HepG2 (cell line): ENCODE results near the gene FSD1. TPM values are rescaled to one million over a fixed set of nuclear protein-coding genes. Genes with fewer than 3 reads are reported as not detected.

ENCODE experiments used
- ATF1 ChIP-seq: IDR thresholded peaks from 2 replicates; pipeline ENCODE4 v1.6.1; 2016; ENCODE audit warnings: mild to moderate bottlenecking, control low read depth
- HOMEZ ChIP-seq: IDR thresholded peaks from 2 replicates; pipeline ENCODE4 v1.6.1; 2016; ENCODE audit warnings: low read depth
- HOXA9 ChIP-seq: sonication (generic); formaldehyde crosslinking; IDR thresholded peaks from 2 replicates; pipeline ENCODE4 v1.8.1; 2022; ENCODE audit warnings: missing genetic modification reagents, mild to moderate bottlenecking, moderate library complexity, borderline replicate concordance
- IRF9 ChIP-seq: sonication (generic); formaldehyde crosslinking; IDR thresholded peaks from 2 replicates; pipeline ENCODE4 v1.8.0; 2022; ENCODE audit warnings: missing genetic modification reagents, mild to moderate bottlenecking, borderline replicate concordance
- KAT8 ChIP-seq: IDR thresholded peaks from 2 replicates; pipeline ENCODE4 v1.6.1; 2016; ENCODE audit warnings: missing genetic modification reagents, missing compliant biosample characterization
- NR1H2 ChIP-seq: sonication (generic); formaldehyde crosslinking; IDR thresholded peaks from 2 replicates; pipeline ENCODE4 v1.8.1; 2022; ENCODE audit warnings: low read depth, missing genetic modification reagents, borderline replicate concordance
- RAD21 ChIP-seq: fragments of 450-650 bp; formaldehyde crosslinking; IDR thresholded peaks from 2 replicates; pipeline ENCODE4 v1.5.0; 2020; ENCODE audit warnings: mild to moderate bottlenecking
- SP1 ChIP-seq, 2 experiments: fragments of 450-650 bp in 1 of 2; sonication (generic) in 1 of 2; formaldehyde crosslinking in 1 of 2; IDR thresholded peaks; 2 replicates each; pipeline versions ENCODE4 v1.4.0 to v1.6.1; 2016 to 2020; ENCODE audit warnings: missing genetic modification reagents in 1 of 2
- SP5 ChIP-seq: IDR thresholded peaks from 2 replicates; pipeline ENCODE4 v1.6.1; 2016; ENCODE audit warnings: low read depth, borderline replicate concordance
- SSRP1 ChIP-seq: IDR thresholded peaks from 2 replicates; pipeline ENCODE4 v1.6.1; 2016; ENCODE audit warnings: control low read depth
- THAP11 ChIP-seq: IDR thresholded peaks from 2 replicates; pipeline ENCODE4 v1.6.1; 2016; ENCODE audit warnings: missing biosample characterization, missing genetic modification reagents
- ZBTB33 ChIP-seq: sonication (generic); formaldehyde crosslinking; IDR thresholded peaks from 2 replicates; pipeline ENCODE4 v1.4.0; 2020; ENCODE audit warnings: missing genetic modification reagents
- ZNF17 ChIP-seq: sonication (generic); formaldehyde crosslinking; IDR thresholded peaks from 2 replicates; pipeline ENCODE4 v1.5.0; 2020; ENCODE audit warnings: mild to moderate bottlenecking, missing genetic modification reagents
- ZNF614 ChIP-seq: IDR thresholded peaks from 2 replicates; pipeline ENCODE4 v1.6.1; 2018; ENCODE audit warnings: missing biosample characterization, missing genetic modification reagents, inconsistent platforms, borderline replicate concordance
- ZNF75D ChIP-seq: sonication (generic); formaldehyde crosslinking; IDR thresholded peaks from 2 replicates; pipeline ENCODE4 v1.8.1; 2023; ENCODE audit warnings: missing genetic modification reagents, mild to moderate bottlenecking, borderline replicate concordance
- polyA plus RNA-seq, 8 experiments: library from polyadenylated mRNA; depleted of rRNA in 3 of 8; stranded (reverse) in 7 of 8; unstranded in 1 of 8; fragments of >200 nt; fragmentation: Illumina TruSeq in 4 of 8; extraction: Trizol in 4 of 8; gene quantifications; 2 replicates each; pipeline versions ENCODE4 v1.2.1 to v1.2.3, GENCODE V29; 2011 to 2016; ENCODE audit warnings: low read depth in 4 of 8, missing spikeins in 1 of 8, mixed read lengths in 1 of 8; ENCODE audit not compliant: insufficient read depth in 1 of 8
- total RNA-seq, 5 experiments: library from RNA; depleted of rRNA; stranded (reverse); fragments of >200 nt; fragmentation: Illumina TruSeq; extraction: Trizol; gene quantifications; 2 replicates each; pipeline ENCODE4 v1.2.3, GENCODE V29; 2016; ENCODE audit warnings: low read depth in 1 of 5
- TF ChIP-seq, protein P1 (sequence below): sonication (generic); formaldehyde crosslinking; IDR thresholded peaks from 2 replicates; pipeline ENCODE4 v1.8.0; 2022; ENCODE audit warnings: mild to moderate bottlenecking, missing genetic modification reagents, borderline replicate concordance
- TF ChIP-seq, protein P2 (sequence below): IDR thresholded peaks from 2 replicates; pipeline ENCODE4 v1.6.1; 2016; ENCODE audit warnings: low read depth, missing genetic modification reagents, missing compliant biosample characterization

FSD1 gene
- total and polyA plus RNA-seq, 2 of the 13 experiments (the other 11 are each of a cell fraction or from before 2014, with no cell fraction given) = 0.29 to 0.66 TPM

- peak; percentile 91 for TF ChIP-seq SP5 (CRISPR knock-in tag)
- TF ChIP-seq ZNF75D (CRISPR knock-in tag) = no peak
- no peak for TF ChIP-seq ZNF614 (CRISPR knock-in tag)
- peak; percentile 41; the same call in 1 of the 2 replicates for TF ChIP-seq HOMEZ (CRISPR knock-in tag)
- TF ChIP-seq ATF1 (CRISPR knock-in tag) = peak; percentile 78
- no peak for TF ChIP-seq SP1 (IDR thresholded peaks at IDR 0.05)
- peak; percentile 50; the same call in 1 of the 2 replicates for TF ChIP-seq SP1 (CRISPR knock-in tag; IDR thresholded peaks at IDR 0.05)
- TF ChIP-seq, protein P1, sequence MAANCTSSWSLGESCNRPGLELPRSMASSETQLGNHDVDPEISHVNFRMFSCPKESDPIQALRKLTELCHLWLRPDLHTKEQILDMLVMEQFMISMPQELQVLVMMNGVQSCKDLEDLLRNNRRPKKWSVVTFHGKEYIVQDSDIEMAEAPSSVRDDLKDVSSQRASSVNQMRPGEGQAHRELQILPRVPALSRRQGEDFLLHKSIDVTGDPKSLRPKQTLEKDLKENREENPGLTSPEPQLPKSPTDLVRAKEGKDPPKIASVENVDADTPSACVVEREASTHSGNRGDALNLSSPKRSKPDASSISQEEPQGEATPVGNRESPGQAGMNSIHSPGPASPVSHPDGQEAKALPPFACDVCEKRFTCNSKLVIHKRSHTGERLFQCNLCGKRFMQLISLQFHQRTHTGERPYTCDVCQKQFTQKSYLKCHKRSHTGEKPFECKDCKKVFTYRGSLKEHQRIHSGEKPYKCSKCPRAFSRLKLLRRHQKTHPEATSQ = no peak
- peak; percentile 25 for TF ChIP-seq RAD21 (CRISPR knock-in tag)
- peak; percentile 89 for TF ChIP-seq KAT8 (CRISPR knock-in tag)
- TF ChIP-seq IRF9 = no peak; the same call in 1 of the 2 replicates
- TF ChIP-seq HOXA9 (CRISPR knock-in tag) = no peak
- no peak; the same call in 1 of the 2 replicates for TF ChIP-seq SSRP1 (CRISPR knock-in tag)
- TF ChIP-seq, protein P2, sequence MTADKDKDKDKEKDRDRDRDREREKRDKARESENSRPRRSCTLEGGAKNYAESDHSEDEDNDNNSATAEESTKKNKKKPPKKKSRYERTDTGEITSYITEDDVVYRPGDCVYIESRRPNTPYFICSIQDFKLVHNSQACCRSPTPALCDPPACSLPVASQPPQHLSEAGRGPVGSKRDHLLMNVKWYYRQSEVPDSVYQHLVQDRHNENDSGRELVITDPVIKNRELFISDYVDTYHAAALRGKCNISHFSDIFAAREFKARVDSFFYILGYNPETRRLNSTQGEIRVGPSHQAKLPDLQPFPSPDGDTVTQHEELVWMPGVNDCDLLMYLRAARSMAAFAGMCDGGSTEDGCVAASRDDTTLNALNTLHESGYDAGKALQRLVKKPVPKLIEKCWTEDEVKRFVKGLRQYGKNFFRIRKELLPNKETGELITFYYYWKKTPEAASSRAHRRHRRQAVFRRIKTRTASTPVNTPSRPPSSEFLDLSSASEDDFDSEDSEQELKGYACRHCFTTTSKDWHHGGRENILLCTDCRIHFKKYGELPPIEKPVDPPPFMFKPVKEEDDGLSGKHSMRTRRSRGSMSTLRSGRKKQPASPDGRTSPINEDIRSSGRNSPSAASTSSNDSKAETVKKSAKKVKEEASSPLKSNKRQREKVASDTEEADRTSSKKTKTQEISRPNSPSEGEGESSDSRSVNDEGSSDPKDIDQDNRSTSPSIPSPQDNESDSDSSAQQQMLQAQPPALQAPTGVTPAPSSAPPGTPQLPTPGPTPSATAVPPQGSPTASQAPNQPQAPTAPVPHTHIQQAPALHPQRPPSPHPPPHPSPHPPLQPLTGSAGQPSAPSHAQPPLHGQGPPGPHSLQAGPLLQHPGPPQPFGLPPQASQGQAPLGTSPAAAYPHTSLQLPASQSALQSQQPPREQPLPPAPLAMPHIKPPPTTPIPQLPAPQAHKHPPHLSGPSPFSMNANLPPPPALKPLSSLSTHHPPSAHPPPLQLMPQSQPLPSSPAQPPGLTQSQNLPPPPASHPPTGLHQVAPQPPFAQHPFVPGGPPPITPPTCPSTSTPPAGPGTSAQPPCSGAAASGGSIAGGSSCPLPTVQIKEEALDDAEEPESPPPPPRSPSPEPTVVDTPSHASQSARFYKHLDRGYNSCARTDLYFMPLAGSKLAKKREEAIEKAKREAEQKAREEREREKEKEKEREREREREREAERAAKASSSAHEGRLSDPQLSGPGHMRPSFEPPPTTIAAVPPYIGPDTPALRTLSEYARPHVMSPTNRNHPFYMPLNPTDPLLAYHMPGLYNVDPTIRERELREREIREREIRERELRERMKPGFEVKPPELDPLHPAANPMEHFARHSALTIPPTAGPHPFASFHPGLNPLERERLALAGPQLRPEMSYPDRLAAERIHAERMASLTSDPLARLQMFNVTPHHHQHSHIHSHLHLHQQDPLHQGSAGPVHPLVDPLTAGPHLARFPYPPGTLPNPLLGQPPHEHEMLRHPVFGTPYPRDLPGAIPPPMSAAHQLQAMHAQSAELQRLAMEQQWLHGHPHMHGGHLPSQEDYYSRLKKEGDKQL = no peak
- no peak for TF ChIP-seq ZNF17 (CRISPR knock-in tag)
- TF ChIP-seq NR1H2 = no peak
- TF ChIP-seq THAP11 (CRISPR knock-in tag) = peak; percentile 56; the same call in 1 of the 2 replicates
- 0 out of 2 replicates have a peak, but pooled peaks have one; percentile 8 for TF ChIP-seq ZBTB33 (CRISPR knock-in tag)
These were observed 38.4 kb downstream of the FSD1 start (continued) for GRCh38 chr19:4342615-4343369.
